GM19099 (cell line): ENCODE results near the gene TBCE.

Source experiments
- POLR2A ChIP-seq: IDR thresholded peaks from 3 replicates; pipeline ENCODE4 v1.6.1; 2011; ENCODE audit warnings: low read depth; ENCODE audit not compliant: insufficient read length; ENCODE audit errors: extremely low read depth

Gene TBCE

GRCh38 chr1:235367000-235367908, at the start of gene TBCE:
TSS of gene TBCE (plus strand) at chr1:235367427. CDS start at chr1:235380050, 12,623 bp downstream.
- TF ChIP-seq POLR2A: peak; percentile 94

- no peak for TF ChIP-seq POLR2A
Measured at GRCh38 chr1:235319255-235319654, 48.0 kb upstream of the TBCE start.

DNA sequence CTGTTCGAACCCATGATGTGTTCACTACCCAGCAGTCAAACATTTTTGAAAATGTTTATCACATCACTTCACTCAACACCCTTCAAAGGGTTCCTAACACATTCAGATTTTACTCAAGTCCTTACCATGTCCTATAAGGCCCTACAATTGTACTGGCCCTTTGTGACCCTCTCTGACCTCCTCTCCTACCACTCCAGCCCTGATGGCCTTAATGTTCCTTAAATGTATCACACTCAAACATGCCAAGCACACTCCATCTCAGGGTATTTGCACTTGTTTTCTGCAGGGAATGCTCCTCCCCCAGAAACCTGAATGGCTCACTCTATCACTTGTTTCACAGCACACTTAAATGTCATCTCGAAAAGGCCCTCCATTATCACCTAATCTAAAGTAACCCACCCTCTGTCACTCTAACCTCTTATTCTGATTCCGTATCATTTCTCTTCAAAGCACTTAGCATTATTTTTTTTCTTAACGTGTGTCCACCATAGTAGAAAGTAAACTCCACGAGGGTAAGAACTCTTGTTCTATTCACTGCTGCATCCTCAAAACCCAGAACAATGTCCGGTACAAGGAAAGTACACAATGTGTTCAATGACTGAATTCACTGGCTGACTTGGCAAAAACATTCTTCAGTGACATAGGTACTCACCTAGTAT, 46.6 kb upstream of the TBCE start:
- TF ChIP-seq POLR2A: no peak

DNA sequence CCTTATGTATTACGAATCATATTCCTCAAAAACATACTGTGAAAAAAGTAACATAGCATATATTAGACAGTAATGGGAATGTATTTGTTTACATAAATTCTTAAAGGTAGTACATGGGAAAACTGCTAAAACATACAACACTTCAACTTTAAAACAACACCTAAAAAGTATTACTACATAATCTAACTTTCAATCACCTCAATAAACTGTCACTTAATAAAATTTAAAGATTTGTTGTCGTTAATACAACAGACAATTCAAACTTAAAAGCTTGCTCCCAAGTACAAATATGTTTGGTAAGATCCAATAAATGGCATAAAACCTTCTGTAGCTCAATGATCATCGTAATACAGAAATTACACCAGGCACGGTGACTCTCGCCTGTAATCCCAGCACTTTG, 42.9 kb upstream of the TBCE start:
- TF ChIP-seq POLR2A: no peak

DNA sequence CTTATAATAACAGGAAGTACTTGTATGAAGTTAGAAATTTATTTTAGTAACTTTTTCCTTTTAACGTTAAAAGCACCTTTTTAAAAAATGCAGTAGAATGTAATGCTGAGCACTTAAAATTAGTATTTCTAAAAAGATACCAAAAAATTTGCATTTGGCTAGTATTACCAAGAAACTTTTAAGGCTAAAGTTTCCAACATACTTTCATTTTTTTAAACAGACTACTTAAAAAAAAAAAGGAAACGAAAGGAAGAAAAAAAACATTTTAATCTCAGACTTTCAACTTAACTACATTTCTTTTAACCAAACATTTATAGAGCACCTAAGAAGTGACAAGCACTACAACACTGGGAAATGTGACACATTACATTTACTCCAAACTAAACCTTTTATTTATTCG, 42.1 kb upstream of the TBCE start:
- TF ChIP-seq POLR2A: no peak

- no peak for TF ChIP-seq POLR2A
Measured at GRCh38 chr1:235325854-235326253, 41.4 kb upstream of the TBCE start.

DNA sequence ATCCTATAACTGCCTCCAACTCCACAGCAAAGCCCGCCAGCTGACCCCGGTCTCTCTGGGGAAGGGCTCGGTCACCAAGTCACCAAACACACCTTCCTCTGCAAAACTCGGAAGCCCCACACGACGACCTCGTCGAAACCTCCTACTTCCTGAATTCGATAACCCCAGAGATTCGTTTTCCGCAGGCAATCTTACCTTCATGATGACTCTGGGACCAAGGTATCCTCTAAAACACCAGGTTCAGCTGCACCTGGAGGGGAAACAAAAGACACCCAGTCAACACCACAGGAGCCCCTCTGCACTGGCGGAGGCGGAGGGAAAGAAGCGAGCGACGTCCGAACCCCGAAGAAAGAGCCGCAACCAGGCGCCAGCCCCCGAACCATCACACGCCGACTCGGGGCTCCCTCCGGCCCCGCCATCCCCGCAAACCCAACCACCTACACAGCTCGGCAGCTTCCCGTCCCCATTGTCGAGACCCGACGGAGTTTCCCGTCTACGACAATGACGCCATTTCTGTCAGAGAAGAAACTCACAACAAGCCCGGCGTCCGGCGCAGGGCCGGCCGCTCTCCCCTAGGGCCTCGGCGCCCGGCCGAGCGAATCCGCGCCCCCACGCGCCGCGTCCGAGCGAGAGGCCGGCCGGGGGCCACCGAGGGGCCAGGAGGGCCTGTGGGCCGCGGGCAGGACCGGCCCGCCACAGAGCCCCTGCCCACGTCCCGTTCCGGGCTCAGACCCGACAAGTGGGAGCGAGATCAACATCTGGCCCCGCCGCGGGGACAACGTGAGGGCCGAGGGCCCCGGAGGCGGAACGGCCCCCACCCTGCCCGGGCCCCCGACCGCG, 40.3 kb upstream of the TBCE start:
- TF ChIP-seq POLR2A: peak; percentile 42

DNA sequence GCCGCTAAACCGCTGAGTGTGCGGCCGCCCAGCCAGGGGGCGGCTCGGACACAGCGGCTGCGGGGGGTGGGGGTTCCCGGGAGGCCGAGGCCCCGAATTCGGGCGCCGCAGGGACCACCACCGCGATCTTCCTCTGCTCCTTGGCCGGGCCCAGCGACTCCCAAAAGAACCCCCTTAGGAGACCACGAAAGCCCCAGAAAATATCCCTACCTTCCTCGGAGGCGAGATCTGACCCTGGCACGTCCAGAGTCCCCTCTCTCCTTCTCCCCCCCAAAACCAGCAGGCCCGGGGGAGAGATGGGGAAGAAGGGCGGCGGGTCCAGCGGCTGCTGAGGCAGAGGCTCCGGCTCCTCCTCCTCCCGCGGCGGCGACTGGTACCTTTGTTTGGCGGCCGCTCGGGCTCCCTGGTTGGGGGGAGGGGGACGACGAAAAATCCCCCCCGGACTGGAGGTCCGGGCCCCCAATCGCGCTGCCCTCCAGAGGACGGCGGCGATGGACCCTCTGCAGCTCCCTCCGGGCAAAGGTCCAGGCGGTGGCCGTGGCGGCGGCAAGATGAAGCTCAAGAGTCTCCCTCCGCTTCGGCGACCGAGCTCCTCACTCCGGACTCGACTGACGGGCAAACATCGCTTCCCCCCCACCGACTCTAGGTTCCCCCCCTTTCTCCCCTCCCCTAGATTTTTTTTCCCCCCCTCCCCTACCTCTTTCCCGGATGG, 39.5 kb upstream of the TBCE start, which contains the start of gene ARID4B:
TSS of gene ARID4B (minus strand) at position 621 of the 712 bp plus-strand sequence. CDS start 1,260 bp downstream, outside the sequence.
- peak; percentile 37 for TF ChIP-seq POLR2A

GRCh38 chr1:235328271-235329138, 38.7 kb upstream of the TBCE start, which contains the start of gene GGPS1:
TSS of gene GGPS1 (plus strand) at chr1:235328570. CDS start at chr1:235335265, 6,695 bp downstream.
- TF ChIP-seq POLR2A: no peak

GRCh38 chr1:235329139-235329902, 37.9 kb upstream of the TBCE start:
- no peak for TF ChIP-seq POLR2A

- no peak for TF ChIP-seq POLR2A
Measured at GRCh38 chr1:235330918-235331285, 36.3 kb upstream of the TBCE start.

GRCh38 chr1:235331401-235331800, 35.8 kb upstream of the TBCE start:
- TF ChIP-seq POLR2A: no peak

- no peak for TF ChIP-seq POLR2A
Measured at GRCh38 chr1:235336903-235337302, 30.3 kb upstream of the TBCE start.

- TF ChIP-seq POLR2A: no peak
Measured at GRCh38 chr1:235339746-235340145, 27.5 kb upstream of the TBCE start.
